Transverse colon (tissue), 4 donors: ENCODE results near the gene GDNF. TPM values are rescaled to one million over a fixed set of nuclear protein-coding genes. Genes with fewer than 3 reads are reported as not detected.

Experiments used
- DNase-seq: peaks from one replicate; pipeline ENCODE4 v3.0.0-alpha.2; 2019
- H3K27ac ChIP-seq, 4 donors: fragments of 200-600 bp; sonication (generic); 2 replicates each; pipeline ENCODE4 v1.5.1; 2016 to 2018; ENCODE audit warnings: inconsistent platforms in 4 of 4
- H3K27me3 ChIP-seq: fragments of 200-600 bp; sonication (generic); 2 replicates; pipeline ENCODE4 v1.5.1; 2017; ENCODE audit warnings: inconsistent platforms
- H3K36me3 ChIP-seq, 4 donors: fragments of 200-600 bp; sonication (generic); 2 replicates each; pipeline ENCODE4 v1.5.1; 2017 to 2019; ENCODE audit warnings: inconsistent platforms in 4 of 4
- H3K4me1 ChIP-seq, 4 donors: fragments of 200-600 bp; sonication (generic); 2 replicates each; pipeline ENCODE4 v1.5.1; 2017 to 2020; ENCODE audit warnings: inconsistent platforms in 4 of 4
- H3K4me3 ChIP-seq, 4 donors: fragments of 200-600 bp; sonication (generic); 1 replicate in 1 of 4; 2 replicates in 3 of 4; pipeline versions ENCODE4 v1.5.1 to v1.6.1; 2017 to 2019; ENCODE audit warnings: inconsistent platforms in 4 of 4
- H3K9me3 ChIP-seq, 2 donors: fragments of 200-600 bp; sonication (generic); 2 replicates each; pipeline ENCODE4 v1.5.1; 2017 to 2019; ENCODE audit warnings: inconsistent platforms in 2 of 2
- CTCF ChIP-seq, 5 experiments: fragments of 200-600 bp in 3 of 5; fragments of 450-650 bp in 2 of 5; sonication (generic) in 3 of 5; IDR thresholded peaks; 1 replicate in 2 of 5; 2 replicates in 3 of 5; pipeline ENCODE4 v1.5.1; 2016 to 2017; ENCODE audit warnings: antibody characterized with exemption in 5 of 5, inconsistent platforms in 3 of 5, mild to moderate bottlenecking in 2 of 5, moderate library complexity in 1 of 5
- EP300 ChIP-seq: sonication (generic); formaldehyde crosslinking; IDR thresholded peaks from one replicate; pipeline ENCODE4 v1.6.1; 2017; ENCODE audit warnings: antibody characterized with exemption, low read depth
- POLR2A ChIP-seq: fragments of 450-650 bp; IDR thresholded peaks from one replicate; pipeline ENCODE4 v1.6.1; 2016; ENCODE audit warnings: antibody characterized with exemption, mild to moderate bottlenecking, moderate library complexity
- POLR2AphosphoS5 ChIP-seq, 3 donors: sonication (generic); formaldehyde crosslinking; IDR thresholded peaks; one replicate each; pipeline ENCODE4 v1.6.1; 2016; ENCODE audit warnings: antibody characterized with exemption in 3 of 3
- WGBS, 2 donors: methylation state at CpG; one replicate each; pipeline ENCODE4 v1.1.5; 2018; ENCODE audit warnings: low coverage in 1 of 2; 5-methylcytosine and 5-hydroxymethylcytosine counted together
- in situ Hi-C, 4 donors: fragments of 200-750 bp; cut with MboI; loops; one replicate each; pipeline versions ENCODE4 v1.15.0 to v1.15.1; 2017; ENCODE audit warnings: low sequenced_read_pairs in 3 of 4, low pct_ligation_motif_present in 1 of 4, low pct_unique_long_range_greater_than_20kb in 1 of 4
- intact Hi-C: fragments of 100-400 bp; cut with DNase I; formaldehyde crosslinking; loops from one replicate; pipeline ENCODE4 v1.15.1; 2023; ENCODE audit warnings: low total_unique reads
- total RNA-seq, 4 donors: library from RNA; depleted of rRNA; stranded (reverse); fragments of >200 nt; gene quantifications; one replicate each; pipeline ENCODE4 v1.1.0, GENCODE V29; 2016

Gene GDNF
- total RNA-seq, 4 donors from 2014 or later = 0.80 to 2.4 (median 1.8) TPM

- no peaks in the 10 kb centered on the region for H3K9me3 ChIP-seq
- TF ChIP-seq EP300 (no peak), CTCF (IDR thresholded peaks at IDR 0.05) (no peak), POLR2AphosphoS5 (IDR thresholded peaks at IDR 0.05) (no peak), POLR2A (no peak)
- no peak for DNase-seq
- H3K36me3 ChIP-seq = no peaks in the 10 kb centered on the region
- 62 to 78% methylated on average over 4 to 10 of the region's 10 CpGs for WGBS, 2 donors
- in situ Hi-C loops (no loop called here), intact Hi-C loops (no loop called here)
- no peaks in the 10 kb centered on the region for H3K27me3 ChIP-seq
- H3K27ac ChIP-seq = peak overlapping the region in 1 of 4 donors; percentile 11
- no peak overlapping the region for H3K4me3 ChIP-seq
- H3K4me1 ChIP-seq = no peaks in the 10 kb centered on the region
Measured at GRCh38 chr5:37811866-37812265, 28.0 kb downstream of the GDNF start.

GRCh38 chr5:37810311-37810710 lies 29.5 kb downstream of the GDNF start:
- in situ Hi-C loops (no loop called here), intact Hi-C loops (no loop called here)
- Histone ChIP-seq H3K4me1 (no peaks in the 10 kb centered on the region), H3K9me3 (no peaks in the 10 kb centered on the region), H3K27me3 (no peaks in the 10 kb centered on the region), H3K36me3 (no peaks in the 10 kb centered on the region), H3K27ac (no peak overlapping the region), H3K4me3 (no peak overlapping the region)
- 66 to 75% methylated on average over 8 to 14 of the region's 14 CpGs for WGBS, 2 donors
- TF ChIP-seq POLR2A = no peak
- no peak for TF ChIP-seq POLR2AphosphoS5 (IDR thresholded peaks at IDR 0.05)
- no peak for TF ChIP-seq CTCF (IDR thresholded peaks at IDR 0.05)
- no peak for TF ChIP-seq EP300
- no peak for DNase-seq

GRCh38 chr5:37808945-37809344 lies 30.9 kb downstream of the GDNF start:
- DNase-seq = no peak
- in situ Hi-C loops = no loop called here
- no peaks in the 10 kb centered on the region for H3K4me1 ChIP-seq
- H3K36me3 ChIP-seq = no peaks in the 10 kb centered on the region
- intact Hi-C loops = no loop called here
- no peak overlapping the region for H3K4me3 ChIP-seq
- WGBS, 2 donors = 78 to 81% methylated on average over 5 of the region's 5 CpGs
- TF ChIP-seq CTCF (IDR thresholded peaks at IDR 0.05) (no peak), EP300 (no peak), POLR2AphosphoS5 (IDR thresholded peaks at IDR 0.05) (no peak), POLR2A (no peak)
- H3K9me3 ChIP-seq = no peaks in the 10 kb centered on the region
- H3K27me3 ChIP-seq = no peaks in the 10 kb centered on the region
- no peak overlapping the region for H3K27ac ChIP-seq

GRCh38 chr5:37807621-37808301 lies 32.1 kb downstream of the GDNF start:
- intact Hi-C loops = no loop called here
- no peak for DNase-seq
- Histone ChIP-seq H3K9me3 (no peaks in the 10 kb centered on the region), H3K4me3 (no peak overlapping the region), H3K36me3 (no peaks in the 10 kb centered on the region), H3K27me3 (no peaks in the 10 kb centered on the region), H3K27ac (no peak overlapping the region), H3K4me1 (no peaks in the 10 kb centered on the region)
- TF ChIP-seq POLR2A (no peak), POLR2AphosphoS5 (IDR thresholded peaks at IDR 0.05) (no peak), EP300 (no peak), CTCF (IDR thresholded peaks at IDR 0.05) (no peak)
- WGBS, 2 donors = 85 to 100% methylated on average over 4 to 7 of the region's 7 CpGs
- in situ Hi-C loops = no loop called here
